Measurements from ENCODE around the gene KLK2.

KLK2 gene

DNA sequence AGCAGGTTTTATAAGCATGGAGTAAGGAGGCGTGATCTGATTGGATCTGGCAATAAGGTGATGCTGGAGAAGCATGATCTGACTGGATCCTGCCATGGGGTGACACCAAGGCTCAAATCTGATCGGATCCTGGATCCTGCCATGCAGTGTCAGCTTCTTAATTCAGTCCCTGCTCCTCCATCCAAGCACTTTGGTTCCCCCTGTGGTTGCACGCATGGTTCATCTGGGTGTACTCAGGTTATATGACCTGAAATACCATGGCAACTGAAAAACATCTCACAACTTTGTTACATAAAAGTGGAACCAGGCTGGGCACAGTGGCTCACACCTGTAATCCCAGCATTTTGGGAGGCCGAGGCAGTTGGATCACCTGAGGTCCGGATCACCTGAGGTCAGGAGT, 55.6 kb downstream of the KLK2 start:
- DNase-seq, result no peak
